Neural progenitor cell (in vitro differentiated cells): ENCODE results near the gene SEMA7A. TPM values are rescaled to one million over a fixed set of nuclear protein-coding genes. Genes with fewer than 3 reads are reported as not detected.
A peak's percentile ranks its signal among the peaks of the same experiment; 100 is the strongest.

Source experiments
- DNase-seq: peaks from one replicate; pipeline ENCODE4 v3.0.0-alpha.2; 2016; ENCODE audit warnings: low spot score
- H2AFZ ChIP-seq: fragments of 200-600 bp; sonication (generic); replicated peaks from 2 replicates; pipeline ENCODE4 v1.6.1; 2016; ENCODE audit warnings: antibody characterized with exemption
- H3F3A ChIP-seq: fragments of 200-600 bp; sonication (generic); 2 replicates; pipeline ENCODE4 v1.6.1; 2016; ENCODE audit warnings: antibody characterized with exemption, low read depth
- H3K27ac ChIP-seq: fragments of 200-600 bp; sonication (generic); 2 replicates; pipeline ENCODE4 v1.5.1; 2016; ENCODE audit warnings: mild to moderate bottlenecking
- H3K27me3 ChIP-seq: fragments of 200-600 bp; sonication (generic); 2 replicates; pipeline ENCODE4 v1.6.1; 2016; ENCODE audit warnings: mild to moderate bottlenecking, moderate library complexity
- H3K36me3 ChIP-seq: fragments of 200-600 bp; sonication (generic); 2 replicates; pipeline ENCODE4 v1.5.1; 2016
- H3K4me1 ChIP-seq: fragments of 200-600 bp; sonication (generic); 2 replicates; pipeline ENCODE4 v1.6.1; 2016; ENCODE audit warnings: mixed run types
- H3K4me2 ChIP-seq: fragments of 200-600 bp; sonication (generic); 2 replicates; pipeline ENCODE4 v1.6.1; 2016
- H3K4me3 ChIP-seq: fragments of 200-600 bp; sonication (generic); 2 replicates; pipeline ENCODE4 v1.5.1; 2016
- H3K79me2 ChIP-seq: fragments of 200-600 bp; sonication (generic); 2 replicates; pipeline ENCODE4 v1.6.1; 2016; ENCODE audit warnings: low read depth
- H3K9ac ChIP-seq: fragments of 200-600 bp; sonication (generic); 2 replicates; pipeline ENCODE4 v1.6.1; 2016
- H3K9me3 ChIP-seq: fragments of 200-600 bp; sonication (generic); 2 replicates; pipeline ENCODE4 v1.5.1; 2016; ENCODE audit warnings: low read depth
- H4K20me1 ChIP-seq: fragments of 200-600 bp; sonication (generic); 2 replicates; pipeline ENCODE4 v1.6.1; 2016; ENCODE audit warnings: low read depth
- H3K27ac Mint-ChIP-seq: 3 replicates; pipeline ENCODE4 v1.8.0; 2021; ENCODE audit warnings: mixed read lengths
- H3K27me3 Mint-ChIP-seq: 2 replicates; pipeline ENCODE4 v1.8.0; 2022; ENCODE audit warnings: low read depth, mild to moderate bottlenecking, inconsistent platforms, moderate library complexity, mixed read lengths; ENCODE audit not compliant: insufficient read depth
- H3K36me3 Mint-ChIP-seq: 3 replicates; pipeline ENCODE4 v1.8.0; 2021; ENCODE audit warnings: mixed read lengths
- H3K4me1 Mint-ChIP-seq: 3 replicates; pipeline ENCODE4 v1.8.0; 2021; ENCODE audit warnings: mixed read lengths
- H3K4me3 Mint-ChIP-seq: 3 replicates; pipeline ENCODE4 v1.8.0; 2021; ENCODE audit warnings: mild to moderate bottlenecking, moderate library complexity, mixed read lengths
- H3K9me3 Mint-ChIP-seq: 3 replicates; pipeline ENCODE4 v1.8.0; 2020; ENCODE audit warnings: mixed read lengths
- CTCF ChIP-seq: fragments of 200-600 bp; sonication (generic); IDR thresholded peaks from 2 replicates; pipeline ENCODE4 v1.5.1; 2017; ENCODE audit warnings: antibody characterized with exemption, mild to moderate bottlenecking
- EZH2 ChIP-seq: fragments of 200-600 bp; sonication (generic); IDR thresholded peaks from 2 replicates; pipeline ENCODE4 v1.6.1; 2017; ENCODE audit warnings: antibody characterized with exemption, mild to moderate bottlenecking, moderate library complexity
- EZH2phosphoT487 ChIP-seq: fragments of 200-600 bp; sonication (generic); IDR thresholded peaks from 2 replicates; pipeline ENCODE4 v1.6.1; 2017; ENCODE audit warnings: antibody characterized with exemption
- total RNA-seq: library from RNA; depleted of rRNA; stranded (reverse); fragments of >200 nt; gene quantifications from 2 replicates; pipeline ENCODE4 v1.2.3, GENCODE V29; 2015; ENCODE audit warnings: low replicate concordance

The SEMA7A gene
- total RNA-seq, 1 donor from 2014 or later, result 3.5 TPM

GRCh38 chr15:74432271-74432967 lies 1.3 kb downstream of the SEMA7A start:
- peak; percentile 41 for DNase-seq
- Histone ChIP-seq H3K4me1 (peaks cover 13% of the 10 kb centered on the region), H3K4me3 (peak overlapping the region; percentile 78), H3F3A (peaks cover 8% of the 10 kb centered on the region), H3K4me2 (peak overlapping the region; percentile 98), H3K27me3 (peaks cover 49% of the 10 kb centered on the region), H3K9me3 (no peaks in the 10 kb centered on the region), H4K20me1 (peaks cover 37% of the 10 kb centered on the region), H3K27ac (no peak overlapping the region), H2AFZ (peak overlapping the region; percentile 53), H3K36me3 (no peaks in the 10 kb centered on the region), H3K79me2 (peaks cover 4% of the 10 kb centered on the region), H3K9ac (no peak overlapping the region)
- Mint-ChIP-seq H3K27me3 (peaks cover 14% of the 10 kb centered on the region), H3K27ac (no peak overlapping the region), H3K4me3 (peak overlapping the region; percentile 84), H3K4me1 (peaks cover 37% of the 10 kb centered on the region), H3K9me3 (no peaks in the 10 kb centered on the region), H3K36me3 (peaks cover 2% of the 10 kb centered on the region)
- TF ChIP-seq EZH2phosphoT487, result no peak
- TF ChIP-seq CTCF, result no peak
- TF ChIP-seq EZH2, result no peak

GRCh38 chr15:74431645-74432044 lies 2.1 kb downstream of the SEMA7A start:
- Histone ChIP-seq H3K4me2 (no peak overlapping the region), H3K27me3 (peaks cover 49% of the 10 kb centered on the region), H4K20me1 (peaks cover 37% of the 10 kb centered on the region), H3K4me1 (peaks cover 13% of the 10 kb centered on the region), H3K79me2 (peaks cover 4% of the 10 kb centered on the region), H3F3A (peaks cover 8% of the 10 kb centered on the region), H2AFZ (no peak overlapping the region), H3K9me3 (no peaks in the 10 kb centered on the region), H3K36me3 (no peaks in the 10 kb centered on the region), H3K9ac (no peak overlapping the region), H3K4me3 (no peak overlapping the region), H3K27ac (no peak overlapping the region)
- H3K9me3 Mint-ChIP-seq, result no peaks in the 10 kb centered on the region
- no peak overlapping the region for H3K27ac Mint-ChIP-seq
- H3K4me1 Mint-ChIP-seq, result peaks cover 37% of the 10 kb centered on the region
- peak overlapping the region; percentile 84 for H3K4me3 Mint-ChIP-seq
- peaks cover 14% of the 10 kb centered on the region for H3K27me3 Mint-ChIP-seq
- peaks cover 2% of the 10 kb centered on the region for H3K36me3 Mint-ChIP-seq
- TF ChIP-seq CTCF (no peak), EZH2 (no peak), EZH2phosphoT487 (no peak)
- no peak for DNase-seq

GRCh38 chr15:74431116-74431515 lies 2.6 kb downstream of the SEMA7A start:
- Histone ChIP-seq H3K4me2 (no peak overlapping the region), H3K79me2 (peaks cover 4% of the 10 kb centered on the region), H3K27ac (no peak overlapping the region), H3K9ac (no peak overlapping the region), H2AFZ (no peak overlapping the region), H3K27me3 (peaks cover 47% of the 10 kb centered on the region), H3K4me3 (no peak overlapping the region), H3K36me3 (no peaks in the 10 kb centered on the region), H3F3A (peaks cover 8% of the 10 kb centered on the region), H3K9me3 (no peaks in the 10 kb centered on the region), H4K20me1 (peaks cover 37% of the 10 kb centered on the region), H3K4me1 (peaks cover 13% of the 10 kb centered on the region)
- H3K27me3 Mint-ChIP-seq, result peaks cover 15% of the 10 kb centered on the region
- DNase-seq, result no peak
- H3K36me3 Mint-ChIP-seq, result peaks cover 2% of the 10 kb centered on the region
- no peaks in the 10 kb centered on the region for H3K9me3 Mint-ChIP-seq
- TF ChIP-seq EZH2phosphoT487 (no peak), EZH2 (no peak), CTCF (no peak)
- no peak overlapping the region for H3K27ac Mint-ChIP-seq
- peaks cover 39% of the 10 kb centered on the region for H3K4me1 Mint-ChIP-seq
- H3K4me3 Mint-ChIP-seq, result peak overlapping the region; percentile 60
